ENCODE data around the gene MECP2. TPM values are rescaled to one million over a fixed set of nuclear protein-coding genes. Genes with fewer than 3 reads are reported as not detected.

MECP2 gene
- total RNA-seq, 4 donors from 2014 or later: 57.7 to 79.4 (median 64.8) TPM

- no peak for TF ChIP-seq POLR2A (IDR thresholded peaks at IDR 0.05; ENCODE audit: low read depth)
- TF ChIP-seq POLR2AphosphoS5 (IDR thresholded peaks at IDR 0.05): no peak
- TF ChIP-seq, protein P1, sequence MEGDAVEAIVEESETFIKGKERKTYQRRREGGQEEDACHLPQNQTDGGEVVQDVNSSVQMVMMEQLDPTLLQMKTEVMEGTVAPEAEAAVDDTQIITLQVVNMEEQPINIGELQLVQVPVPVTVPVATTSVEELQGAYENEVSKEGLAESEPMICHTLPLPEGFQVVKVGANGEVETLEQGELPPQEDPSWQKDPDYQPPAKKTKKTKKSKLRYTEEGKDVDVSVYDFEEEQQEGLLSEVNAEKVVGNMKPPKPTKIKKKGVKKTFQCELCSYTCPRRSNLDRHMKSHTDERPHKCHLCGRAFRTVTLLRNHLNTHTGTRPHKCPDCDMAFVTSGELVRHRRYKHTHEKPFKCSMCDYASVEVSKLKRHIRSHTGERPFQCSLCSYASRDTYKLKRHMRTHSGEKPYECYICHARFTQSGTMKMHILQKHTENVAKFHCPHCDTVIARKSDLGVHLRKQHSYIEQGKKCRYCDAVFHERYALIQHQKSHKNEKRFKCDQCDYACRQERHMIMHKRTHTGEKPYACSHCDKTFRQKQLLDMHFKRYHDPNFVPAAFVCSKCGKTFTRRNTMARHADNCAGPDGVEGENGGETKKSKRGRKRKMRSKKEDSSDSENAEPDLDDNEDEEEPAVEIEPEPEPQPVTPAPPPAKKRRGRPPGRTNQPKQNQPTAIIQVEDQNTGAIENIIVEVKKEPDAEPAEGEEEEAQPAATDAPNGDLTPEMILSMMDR (IDR thresholded peaks at IDR 0.05): no peak
- no peak for TF ChIP-seq EP300 (IDR thresholded peaks at IDR 0.05)
- H3K27me3 ChIP-seq: peaks cover 0 to 6% (median 0%) of the 10 kb centered on the region in 4 donors
- no peak overlapping the region for H3K27ac ChIP-seq (replicated peaks in 1 of 4)
- no peaks in the 10 kb centered on the region for H3K36me3 ChIP-seq
- intact Hi-C loops (cut with DNase I): no loop called here
- 85% methylated on average over 10 of the region's 10 CpGs for WGBS
- no peak for DNase-seq (ENCODE audit: extremely low spot score)
- no peaks in the 10 kb centered on the region for H3K9me3 ChIP-seq
- no peak overlapping the region for H3K4me3 ChIP-seq
- no peaks in the 10 kb centered on the region for H3K4me1 ChIP-seq
Observed at GRCh38 chrX:153993978-153994377, 103.5 kb downstream of the MECP2 start.

DNA sequence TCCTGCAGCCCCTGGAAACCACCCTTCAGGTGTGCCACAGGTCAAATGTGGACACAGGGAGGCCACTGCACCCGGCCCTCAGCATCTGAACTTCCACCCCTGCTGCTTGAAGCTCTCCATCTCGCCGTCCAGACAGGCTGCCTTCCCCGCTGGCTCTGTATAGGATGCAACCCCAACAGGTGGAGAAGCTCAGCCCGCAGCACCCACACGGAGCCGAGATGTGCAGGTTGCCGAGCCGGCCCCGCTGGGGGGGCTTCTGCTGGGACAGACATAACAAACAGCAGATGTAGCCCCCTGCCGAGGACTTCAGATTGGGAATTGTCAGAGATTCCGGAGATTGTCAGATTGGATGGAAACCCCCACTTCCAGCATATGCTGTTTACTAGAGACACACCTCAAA, 104.4 kb downstream of the MECP2 start:
- no peak for DNase-seq (ENCODE audit: extremely low spot score)
- Histone ChIP-seq H3K4me3 (no peak overlapping the region), H3K4me1 (no peaks in the 10 kb centered on the region), H3K9me3 (no peaks in the 10 kb centered on the region), H3K27me3 (peaks cover 0 to 6% (median 0%) of the 10 kb centered on the region in 4 donors), H3K27ac (replicated peaks in 1 of 4) (no peak overlapping the region), H3K36me3 (no peaks in the 10 kb centered on the region)
- WGBS: 66% methylated on average over 11 of the region's 12 CpGs
- TF ChIP-seq EP300 (IDR thresholded peaks at IDR 0.05): no peak
- TF ChIP-seq, protein P1 (IDR thresholded peaks at IDR 0.05): no peak
- no peak for TF ChIP-seq POLR2AphosphoS5 (IDR thresholded peaks at IDR 0.05)
- TF ChIP-seq POLR2A (IDR thresholded peaks at IDR 0.05; ENCODE audit: low read depth): no peak
- intact Hi-C loops (cut with DNase I): no loop called here

DNA sequence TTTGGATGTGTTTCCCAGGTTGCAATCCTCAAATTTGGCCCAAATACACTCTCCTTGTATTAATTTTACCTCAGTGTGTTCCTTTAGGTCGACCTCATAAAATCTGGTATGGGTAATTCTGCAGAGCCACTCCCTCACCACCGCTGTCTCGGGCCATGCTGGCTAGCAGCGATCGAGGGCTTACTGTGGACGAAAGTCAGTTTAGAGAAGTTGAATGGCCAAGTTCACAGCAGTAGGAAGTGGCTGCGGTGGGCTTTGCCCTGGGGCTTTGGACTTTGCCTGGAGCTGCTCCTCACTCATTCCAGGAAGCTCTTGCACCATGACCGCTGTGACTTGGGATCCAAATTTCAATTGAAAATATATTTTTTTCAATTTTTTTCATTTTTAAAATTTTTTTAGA, 105.3 kb downstream of the MECP2 start:
- H3K4me3 ChIP-seq: no peak overlapping the region
- no peak overlapping the region for H3K27ac ChIP-seq (replicated peaks in 1 of 4)
- peaks cover 0 to 6% (median 0%) of the 10 kb centered on the region in 4 donors for H3K27me3 ChIP-seq
- intact Hi-C loops (cut with DNase I): no loop called here
- 86% methylated on average over 8 of the region's 8 CpGs for WGBS
- H3K36me3 ChIP-seq: no peaks in the 10 kb centered on the region
- H3K4me1 ChIP-seq: no peaks in the 10 kb centered on the region
- no peaks in the 10 kb centered on the region for H3K9me3 ChIP-seq
- DNase-seq (ENCODE audit: extremely low spot score): no peak
- no peak for TF ChIP-seq EP300 (IDR thresholded peaks at IDR 0.05)
- TF ChIP-seq, protein P1 (IDR thresholded peaks at IDR 0.05): no peak
- TF ChIP-seq POLR2AphosphoS5 (IDR thresholded peaks at IDR 0.05): no peak
- TF ChIP-seq POLR2A (IDR thresholded peaks at IDR 0.05; ENCODE audit: low read depth): no peak

DNA sequence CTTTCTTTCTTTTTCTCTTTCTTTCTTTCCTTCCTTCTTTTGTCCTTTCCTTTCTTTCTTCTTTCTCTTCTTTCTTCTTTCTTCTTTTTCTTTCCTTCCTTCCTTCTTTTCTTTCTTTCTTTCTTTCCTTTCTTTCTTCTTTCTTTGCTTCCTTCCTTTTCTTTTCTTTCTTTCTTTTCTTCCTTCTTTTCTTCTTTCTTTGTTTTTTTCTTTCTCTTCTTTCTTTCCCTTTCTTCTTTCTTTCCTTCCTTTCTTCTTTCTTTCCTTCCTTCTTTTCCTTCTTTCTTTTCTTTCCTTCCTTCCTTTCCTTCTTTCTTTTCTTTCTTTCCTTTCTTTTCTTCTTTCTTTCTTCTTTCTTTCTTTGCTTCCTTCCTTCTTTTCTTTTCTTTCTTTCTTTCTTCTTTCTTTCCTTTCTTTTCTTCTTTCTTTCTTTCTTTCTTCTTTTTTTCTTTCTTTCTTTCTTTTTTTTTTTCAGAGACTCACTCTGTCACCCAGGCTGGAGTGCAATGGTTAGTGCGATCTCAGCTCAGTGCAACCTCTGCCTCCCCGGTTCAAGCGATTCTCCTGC, 106.4 kb downstream of the MECP2 start:
- no peak overlapping the region for H3K4me3 ChIP-seq
- 90% methylated on average over 3 of the region's 3 CpGs for WGBS
- peaks cover 0 to 5% (median 0%) of the 10 kb centered on the region in 4 donors for H3K27me3 ChIP-seq
- TF ChIP-seq, protein P1 (IDR thresholded peaks at IDR 0.05): no peak
- TF ChIP-seq EP300 (IDR thresholded peaks at IDR 0.05): no peak
- no peak for TF ChIP-seq POLR2AphosphoS5 (IDR thresholded peaks at IDR 0.05)
- no peak for TF ChIP-seq POLR2A (IDR thresholded peaks at IDR 0.05; ENCODE audit: low read depth)
- no peaks in the 10 kb centered on the region for H3K36me3 ChIP-seq
- no peak for DNase-seq (ENCODE audit: extremely low spot score)
- H3K4me1 ChIP-seq: no peaks in the 10 kb centered on the region
- intact Hi-C loops (cut with DNase I): no loop called here
- no peak overlapping the region for H3K27ac ChIP-seq (replicated peaks in 1 of 4)
- no peaks in the 10 kb centered on the region for H3K9me3 ChIP-seq

All from esophagus muscularis mucosa (tissue), 4 donors.